Psoas muscle (tissue), 8 donors: ENCODE results near the gene ALG1. TPM values are rescaled to one million over a fixed set of nuclear protein-coding genes. Genes with fewer than 3 reads are reported as not detected.
A peak's percentile ranks its signal among the peaks of the same experiment; 100 is the strongest.
"Not testable (repeated sequence)": the region's sequence is repeated elsewhere in the genome, so short reads cannot be mapped to it uniquely, and the experiment has no call there.

Source experiments
- ATAC-seq, 4 donors: fragments of 200-7000 bp; cut with Tn5 transposase; one replicate each; pipeline ENCODE4 v1.9.1; 2020; ENCODE audit warnings: moderate library complexity in 3 of 4, mild to moderate bottlenecking in 2 of 4
- DNase-seq, 2 donors: peaks; one replicate each; pipeline ENCODE4 v3.0.0-alpha.2; 2020
- H3K27ac ChIP-seq: fragments of 200-600 bp; one replicate; pipeline ENCODE4 v1.8.0; 2022
- H3K27me3 ChIP-seq, 3 donors: fragments of 200-600 bp in 1 of 3; one replicate each; pipeline versions ENCODE4 v1.6.1 to v1.8.0; 2013 to 2022; ENCODE audit warnings: low read length in 2 of 3, mild to moderate bottlenecking in 2 of 3, moderate library complexity in 1 of 3; ENCODE audit not compliant: insufficient read depth in 3 of 3
- H3K36me3 ChIP-seq, 2 donors: fragments of 200-600 bp in 1 of 2; one replicate each; pipeline versions ENCODE4 v1.6.1 to v1.8.0; 2013 to 2022; ENCODE audit warnings: low read depth in 1 of 2, mild to moderate bottlenecking in 1 of 2, moderate library complexity in 1 of 2; ENCODE audit not compliant: insufficient read depth in 1 of 2
- H3K4me1 ChIP-seq: fragments of 200-600 bp; one replicate; pipeline ENCODE4 v1.8.0; 2022
- H3K4me3 ChIP-seq: fragments of 200-600 bp; one replicate; pipeline ENCODE4 v1.8.0; 2022; ENCODE audit warnings: mild to moderate bottlenecking
- H3K9me3 ChIP-seq: fragments of 200-600 bp; one replicate; pipeline ENCODE4 v1.8.0; 2022
- CTCF ChIP-seq: fragments of 200-600 bp; IDR thresholded peaks from one replicate; pipeline ENCODE4 v1.8.0; 2022; ENCODE audit warnings: antibody characterized with exemption
- whole genome bisulfite sequencing, 3 donors: extraction: QIAGEN DNeasy Blood & Tissue Kit; methylation state at CpG; one replicate each; pipeline versions ENCODE4 v1.1.6 to v1.1.7; 2013; 5-methylcytosine and 5-hydroxymethylcytosine counted together
- intact Hi-C, 2 donors: fragments of 100-400 bp; cut with DNase I; formaldehyde crosslinking; loops; one replicate each; pipeline versions ENCODE4 v1.11.0 to v1.14.2; 2022
- polyA plus RNA-seq, 3 donors: library from polyadenylated mRNA; stranded (reverse); fragments of 200-250 nt; gene quantifications; one replicate each; pipeline ENCODE4 v1.2.3, GENCODE V29; 2013
- total RNA-seq, 4 donors: library from RNA; stranded (reverse); fragmentation: NEBNext Ultra II Directional in 2 of 4; extraction: Animal tissue kit (Norgen Biotek cat#: 25700) in 2 of 4; gene quantifications; one replicate each; pipeline versions ENCODE4 v1.2.1 to v1.2.4, GENCODE V29; 2021 to 2023
- donor health status: healthy with polysubstance abuse.
- donor health status: DM: no; HTN: no; CAD: no; lungs with moderate emphysema.
- donor health status: Bipolar disorder and iron deficiency.
- donor health status: healthy.
- donor health status: DM: yes; HTN: yes; CAD: no.
- donor health status: DM: no; HTN: no; CAD: no.
- donor health status: DM: no; HTN: no; CAD: no.
- donor health status: DM: yes; HTN: yes; CAD: no.

Gene ALG1
- total and polyA plus RNA-seq, 7 donors: 4.9 to 13.1 (median 7.3) TPM

- 82 to 89% (median 86%) methylated on average over 2 of the region's 2 CpGs for WGBS, 3 donors
- H3K4me3 ChIP-seq: no peak overlapping the region
- DNase-seq: no peak
- no peak for TF ChIP-seq CTCF
- H3K27me3 ChIP-seq: no peaks in the 10 kb centered on the region
- intact Hi-C loops: no loop called here
- no peaks in the 10 kb centered on the region for H3K9me3 ChIP-seq
- H3K36me3 ChIP-seq: peaks cover 0 to 51% of the 10 kb centered on the region in 2 donors
- no peak overlapping the region for H3K27ac ChIP-seq
- ATAC-seq: peak in 1 of 4 donors; percentile 19
- H3K4me1 ChIP-seq: peaks cover 10% of the 10 kb centered on the region
These were observed 1.6 kb downstream of the ALG1 start for GRCh38 chr16:5073279-5073629.

GRCh38 chr16:5073771-5074170, 2.1 kb downstream of the ALG1 start:
- intact Hi-C loops, ATAC-seq: not testable (repeated sequence)

GRCh38 chr16:5075637-5076036, 4.0 kb downstream of the ALG1 start:
- no peak overlapping the region for H3K4me3 ChIP-seq
- peaks cover 10% of the 10 kb centered on the region for H3K4me1 ChIP-seq
- intact Hi-C loops: no loop called here
- peaks cover 0 to 74% of the 10 kb centered on the region in 2 donors for H3K36me3 ChIP-seq
- peak in 1 of 2 donors; percentile 6 for DNase-seq
- TF ChIP-seq CTCF: no peak
- WGBS, 3 donors: 77 to 93% (median 78%) methylated on average over 5 of the region's 5 CpGs
- no peaks in the 10 kb centered on the region for H3K9me3 ChIP-seq
- ATAC-seq: no peak
- H3K27ac ChIP-seq: no peak overlapping the region
- H3K27me3 ChIP-seq: no peaks in the 10 kb centered on the region

More at GRCh38 chr16:5073771-5074170, 2.1 kb downstream of the ALG1 start:
- H3K27ac ChIP-seq, H3K9me3 ChIP-seq, H3K4me1 ChIP-seq, H3K4me3 ChIP-seq, H3K27me3 ChIP-seq: not testable (repeated sequence)
- WGBS, 3 donors: 93 to 96% (median 94%) methylated on average over 15 of the region's 15 CpGs
- peaks cover 0 to 55% of the 10 kb centered on the region in 2 donors for H3K36me3 ChIP-seq
- DNase-seq: peak in 1 of 2 donors; percentile 1

GRCh38 chr16:5077304-5077703, 5.7 kb downstream of the ALG1 start:
- Histone ChIP-seq H3K27me3 (no peaks in the 10 kb centered on the region), H3K4me3 (no peak overlapping the region), H3K9me3 (no peaks in the 10 kb centered on the region), H3K4me1 (peaks cover 5% of the 10 kb centered on the region), H3K36me3 (peaks cover 0 to 89% of the 10 kb centered on the region in 2 donors), H3K27ac (no peak overlapping the region)
- 96 to 98% (median 97%) methylated on average over 13 of the region's 13 CpGs for WGBS, 3 donors
- DNase-seq (no peak), ATAC-seq (no peak)
- intact Hi-C loops: no loop called here
- TF ChIP-seq CTCF: no peak

GRCh38 chr16:5078626-5079025, 7.0 kb downstream of the ALG1 start:
- Histone ChIP-seq H3K4me1 (no peaks in the 10 kb centered on the region), H3K9me3 (no peaks in the 10 kb centered on the region), H3K4me3 (no peak overlapping the region), H3K27me3 (no peaks in the 10 kb centered on the region), H3K27ac (no peak overlapping the region), H3K36me3 (peaks cover 0 to 94% of the 10 kb centered on the region in 2 donors)
- WGBS, 3 donors: 87 to 96% (median 89%) methylated on average over 17 of the region's 17 CpGs
- intact Hi-C loops: no loop called here
- ATAC-seq (no peak), DNase-seq (no peak)
- no peak for TF ChIP-seq CTCF

GRCh38 chr16:5080461-5080860, 8.8 kb downstream of the ALG1 start:
- H3K27ac ChIP-seq, intact Hi-C loops, DNase-seq, H3K9me3 ChIP-seq, H3K4me3 ChIP-seq, H3K27me3 ChIP-seq, H3K4me1 ChIP-seq, ATAC-seq: not testable (repeated sequence)
- 84 to 91% (median 89%) methylated on average over 9 to 12 of the region's 12 CpGs for WGBS, 3 donors
- peaks cover 0 to 86% of the 10 kb centered on the region in 2 donors for H3K36me3 ChIP-seq

GRCh38 chr16:5080996-5081395, 9.4 kb downstream of the ALG1 start:
- H3K4me3 ChIP-seq, DNase-seq, H3K27me3 ChIP-seq, ATAC-seq, intact Hi-C loops, H3K9me3 ChIP-seq, H3K27ac ChIP-seq, H3K4me1 ChIP-seq: not testable (repeated sequence)
- peaks cover 0 to 83% of the 10 kb centered on the region in 2 donors for H3K36me3 ChIP-seq
- 73 to 80% (median 79%) methylated on average over 8 to 9 of the region's 9 CpGs for WGBS, 3 donors

- WGBS, 3 donors: 87 to 91% (median 89%) methylated on average over 9 of the region's 9 CpGs
- peaks cover 0 to 70% of the 10 kb centered on the region in 2 donors for H3K36me3 ChIP-seq
- DNase-seq, ATAC-seq, intact Hi-C loops, H3K27ac ChIP-seq, H3K4me3 ChIP-seq, H3K4me1 ChIP-seq, H3K9me3 ChIP-seq, H3K27me3 ChIP-seq: not testable (repeated sequence)
These were observed 12.0 kb downstream of the ALG1 start for GRCh38 chr16:5083646-5084045.
